GM19239 (cell line): ENCODE measurements around the gene CADM3.

Experiments
- DNase-seq: peaks from one replicate; pipeline ENCODE4 v3.0.0; 2011; ENCODE audit warnings: low spot score; ENCODE audit not compliant: insufficient read length
- FAIRE-seq: peaks from 2 replicates; lab custom pipeline; 2011; peaks lifted over from hg19 to GRCh38; lab: Jason Lieb, UNC

The CADM3 gene, protein sequence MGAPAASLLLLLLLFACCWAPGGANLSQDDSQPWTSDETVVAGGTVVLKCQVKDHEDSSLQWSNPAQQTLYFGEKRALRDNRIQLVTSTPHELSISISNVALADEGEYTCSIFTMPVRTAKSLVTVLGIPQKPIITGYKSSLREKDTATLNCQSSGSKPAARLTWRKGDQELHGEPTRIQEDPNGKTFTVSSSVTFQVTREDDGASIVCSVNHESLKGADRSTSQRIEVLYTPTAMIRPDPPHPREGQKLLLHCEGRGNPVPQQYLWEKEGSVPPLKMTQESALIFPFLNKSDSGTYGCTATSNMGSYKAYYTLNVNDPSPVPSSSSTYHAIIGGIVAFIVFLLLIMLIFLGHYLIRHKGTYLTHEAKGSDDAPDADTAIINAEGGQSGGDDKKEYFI

GRCh38 chr1:159171254-159171687, at the start of gene CADM3:
Gene CADM3, plus strand, starts transcription at chr1:159171615. Its CDS starts 151 bp downstream, at chr1:159171766.
- FAIRE-seq (no peak), DNase-seq (no peak)

DNA sequence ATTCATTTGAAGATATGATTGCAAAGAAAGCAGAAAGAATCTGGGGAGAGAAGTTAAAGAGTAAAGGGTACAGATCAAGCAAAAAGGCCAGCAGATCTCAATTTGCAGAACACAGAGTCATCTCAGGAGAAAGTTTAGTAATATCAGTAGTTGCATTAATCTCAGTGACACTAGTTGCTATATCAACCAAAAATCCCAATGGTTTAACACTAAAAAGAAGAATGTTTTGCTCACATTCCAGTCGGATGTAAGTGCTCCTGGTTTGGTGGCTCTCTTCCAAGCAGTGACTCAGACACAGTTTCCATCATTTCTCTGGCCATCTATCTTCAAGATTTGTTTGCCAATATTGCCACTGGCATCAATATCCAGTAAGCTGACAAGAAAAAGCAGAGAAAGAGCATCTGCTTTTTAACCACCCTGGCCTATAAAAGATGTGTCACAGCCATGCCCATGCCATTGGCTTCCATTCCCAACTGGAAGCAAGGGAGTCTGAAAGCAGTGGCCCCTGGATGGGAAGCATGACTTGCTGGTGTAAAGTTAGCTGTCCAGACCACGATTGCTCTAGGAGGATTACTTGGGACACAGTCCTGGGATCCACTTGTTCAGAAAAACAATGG, 49.3 kb upstream of the CADM3 start:
- peak; percentile 3 for DNase-seq
- peak; percentile 39 for FAIRE-seq

GRCh38 chr1:159123587-159123986, 47.8 kb upstream of the CADM3 start:
- DNase-seq: no peak
- no peak for FAIRE-seq

GRCh38 chr1:159132271-159132881, 39.0 kb upstream of the CADM3 start:
- DNase-seq (peak; percentile 32), FAIRE-seq (peak; percentile 68)

DNA sequence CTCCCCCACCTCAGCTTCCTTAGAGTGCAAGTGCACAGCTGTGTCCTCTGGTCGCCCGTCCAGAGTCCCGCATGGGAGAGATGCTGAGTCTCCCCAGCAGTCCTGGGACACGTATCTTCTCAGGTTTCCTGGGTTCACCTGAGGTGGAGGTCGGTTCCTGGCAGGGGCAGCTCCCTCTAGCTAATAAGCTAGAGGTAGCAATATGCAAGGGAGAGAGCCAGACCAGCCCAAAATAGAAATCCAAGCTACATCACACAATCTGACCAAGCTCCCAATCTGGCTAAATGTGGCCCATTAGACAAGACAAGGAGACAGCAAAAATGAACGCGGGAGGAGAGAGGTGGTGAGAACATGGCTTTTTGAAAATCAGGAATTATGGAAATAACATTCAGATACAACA, 30.9 kb upstream of the CADM3 start:
- DNase-seq (no peak), FAIRE-seq (no peak)

DNA sequence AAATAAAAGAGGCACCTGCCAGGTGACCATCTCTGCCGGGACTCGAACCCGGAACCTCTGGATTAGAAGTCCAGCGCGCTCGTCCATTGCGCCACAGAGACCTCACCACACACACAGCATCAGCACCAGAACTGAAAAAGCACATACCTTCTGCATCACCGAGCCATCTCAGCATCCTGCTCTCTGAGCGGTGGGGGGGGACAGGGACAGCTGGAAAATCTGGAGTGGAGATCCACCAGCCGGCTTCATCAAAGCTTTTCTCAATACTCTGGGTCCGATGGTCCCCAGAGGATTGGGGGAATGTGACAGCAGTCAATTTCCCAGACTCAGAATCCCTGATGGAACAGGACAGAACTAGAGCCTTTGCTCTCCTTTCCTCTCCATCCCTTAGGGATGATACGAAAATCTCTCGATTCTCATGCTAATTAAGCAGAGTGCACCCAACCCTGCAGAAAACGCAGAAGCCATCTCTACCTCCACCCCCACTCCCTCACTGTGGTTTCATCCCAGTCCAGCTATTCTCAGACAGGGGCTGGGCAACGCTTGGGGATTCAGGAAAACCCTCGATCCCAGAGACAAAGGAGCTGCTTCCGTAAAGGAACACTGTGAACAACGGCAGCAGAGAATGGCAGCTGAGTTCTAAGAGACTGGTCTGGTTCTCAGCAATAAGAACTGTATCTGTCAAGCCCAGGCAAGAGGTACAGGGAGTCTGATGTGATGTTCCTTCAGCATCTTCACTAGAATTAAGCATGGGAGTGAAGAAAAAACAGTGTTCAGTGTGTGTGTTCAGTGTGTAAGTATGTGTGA, 29.6 kb upstream of the CADM3 start:
- DNase-seq (no peak), FAIRE-seq (no peak)

GRCh38 chr1:159142391-159142663, 29.1 kb upstream of the CADM3 start:
- FAIRE-seq (no peak), DNase-seq (no peak)

DNA sequence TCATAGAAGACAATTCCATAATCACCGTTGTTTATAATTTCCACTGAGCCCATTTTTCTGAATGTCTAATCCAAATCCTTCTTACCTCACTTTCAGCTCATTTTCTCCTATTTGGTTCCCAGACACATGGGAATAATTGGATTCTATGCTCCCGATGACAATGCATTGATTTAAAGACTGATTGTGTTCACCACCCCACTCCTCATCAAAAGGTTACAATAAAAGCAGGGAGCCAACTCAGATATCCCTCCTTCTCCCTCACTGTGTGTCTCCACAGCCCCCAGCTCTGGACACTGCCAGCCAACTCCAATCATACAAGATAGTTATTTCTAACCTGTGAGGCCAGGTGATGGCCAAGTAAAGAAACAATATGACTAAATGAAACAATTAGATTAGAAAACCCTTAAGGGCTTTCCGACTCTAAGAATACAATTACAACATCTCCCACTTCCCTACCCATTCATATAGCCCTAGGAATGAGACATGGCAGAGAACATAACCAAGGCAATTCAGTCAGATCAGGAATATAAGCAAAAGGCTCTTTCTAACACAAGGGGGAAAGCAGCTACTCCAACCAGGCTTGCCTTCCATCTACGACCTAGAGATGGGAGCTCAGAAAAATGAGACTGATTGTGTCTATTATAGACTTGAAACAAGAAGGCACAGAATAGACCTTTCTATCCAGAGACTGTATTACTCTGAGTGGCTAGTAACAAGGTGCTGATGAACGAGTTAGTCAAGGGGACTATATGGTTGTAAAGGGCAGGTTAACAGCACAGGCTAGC, 28.5 kb upstream of the CADM3 start:
- DNase-seq (no peak), FAIRE-seq (no peak)

DNA sequence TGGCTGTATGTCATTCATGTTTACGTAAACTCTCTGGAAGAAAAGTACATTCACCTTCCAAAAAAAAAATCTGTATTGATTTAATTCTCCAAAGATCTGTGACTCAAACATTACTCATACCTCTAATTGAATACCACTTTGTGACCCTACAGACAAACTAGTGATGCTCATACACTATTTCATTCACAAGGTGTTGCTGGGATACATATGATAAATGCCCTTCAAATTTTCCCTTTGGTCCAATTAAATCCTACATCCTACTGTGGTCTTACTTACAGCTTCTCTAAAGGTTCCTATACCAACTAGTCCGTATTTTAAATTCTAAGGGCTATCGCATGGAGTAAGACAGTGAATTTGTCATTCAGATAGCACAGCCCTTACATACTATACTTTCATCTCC, 26.8 kb upstream of the CADM3 start:
- FAIRE-seq (no peak), DNase-seq (no peak)

- FAIRE-seq: no peak
- DNase-seq: no peak
Observed at GRCh38 chr1:159146980-159147379, 24.4 kb upstream of the CADM3 start.

DNA sequence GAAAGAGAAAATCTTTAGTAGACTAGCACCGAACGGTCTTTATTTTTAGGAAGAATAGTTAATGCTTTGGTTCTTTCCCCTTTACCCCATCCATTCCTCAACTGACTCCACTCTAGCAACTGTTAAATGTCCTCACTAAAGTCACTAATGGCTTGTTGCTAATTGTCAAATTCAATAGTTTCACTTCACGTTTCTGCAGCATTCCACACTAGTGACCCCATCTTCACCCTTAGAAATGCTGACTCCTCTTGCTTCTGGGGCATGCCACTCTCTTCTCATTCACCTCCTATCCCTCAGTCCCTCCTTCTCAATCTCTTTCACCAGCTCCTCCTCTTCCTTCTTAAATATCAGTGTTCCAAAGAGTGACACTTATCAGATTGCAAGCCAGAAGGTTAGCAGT, 19.4 kb upstream of the CADM3 start:
- no peak for FAIRE-seq

GRCh38 chr1:159161001-159161718, 10.3 kb upstream of the CADM3 start:
- DNase-seq: peak; percentile 57
- peak; percentile 96 for FAIRE-seq

More for the DNA sequence above, 19.4 kb upstream of the CADM3 start:
- DNase-seq: no peak

- FAIRE-seq (no peak), DNase-seq (no peak)
Observed at GRCh38 chr1:159161719-159162026, 9.7 kb upstream of the CADM3 start.

DNA sequence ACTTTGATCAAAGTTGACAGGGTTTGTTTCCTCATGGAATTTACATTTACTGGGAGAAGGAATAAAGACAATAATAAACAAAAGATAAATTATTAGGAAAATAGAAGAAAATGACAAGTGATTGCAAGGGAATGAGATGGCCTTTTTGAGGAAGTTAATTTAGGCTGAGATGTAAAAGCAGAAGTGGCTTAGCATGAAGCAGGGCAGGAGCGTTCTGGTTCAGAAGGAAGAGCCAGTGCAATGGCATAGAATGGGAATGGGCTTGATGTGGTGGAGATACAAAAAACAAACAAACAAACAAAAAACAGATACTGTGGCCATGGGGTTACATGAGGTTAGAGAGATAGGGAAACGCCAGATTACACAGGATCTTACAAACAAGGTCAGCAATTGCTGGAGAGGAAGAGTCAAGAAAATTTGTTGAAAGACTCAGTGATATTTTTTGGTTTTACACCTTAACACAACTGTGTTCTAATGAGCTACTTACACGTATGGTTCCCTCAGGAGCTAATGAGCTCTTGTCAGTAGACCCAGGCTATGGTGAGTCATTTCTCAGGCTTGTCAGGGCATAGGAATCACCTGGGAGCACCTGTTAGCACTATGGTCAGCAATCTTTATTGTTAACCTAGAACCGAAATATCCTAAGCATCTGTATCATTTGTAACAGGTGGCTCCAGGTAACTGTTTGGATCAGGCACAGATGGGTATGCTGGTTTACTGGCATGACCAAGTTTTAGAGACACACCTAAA, 8.7 kb upstream of the CADM3 start:
- no peak for FAIRE-seq
- no peak for DNase-seq

- no peak for DNase-seq
- FAIRE-seq: no peak
Observed at GRCh38 chr1:159163614-159164228, 7.7 kb upstream of the CADM3 start.

DNA sequence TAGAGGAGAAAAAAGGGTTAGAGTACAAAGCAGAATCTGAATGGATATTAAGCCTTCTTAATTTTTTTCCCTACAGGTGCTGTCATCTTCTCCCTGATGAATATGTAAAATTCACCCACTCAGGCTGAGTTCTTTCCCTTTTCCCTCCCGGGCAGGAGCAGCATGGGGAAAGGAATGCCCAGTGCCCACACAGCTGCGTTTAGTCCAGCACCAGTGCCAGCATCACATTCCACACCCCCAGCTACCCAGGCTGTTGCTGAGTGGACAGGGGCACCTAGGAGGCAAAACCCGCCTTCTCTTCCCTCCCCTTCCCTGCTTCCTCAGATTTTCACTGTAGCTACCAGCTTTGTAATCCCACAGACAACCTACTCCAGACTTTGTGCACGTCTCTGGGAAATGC, 3.4 kb upstream of the CADM3 start:
- FAIRE-seq (no peak), DNase-seq (no peak)

DNA sequence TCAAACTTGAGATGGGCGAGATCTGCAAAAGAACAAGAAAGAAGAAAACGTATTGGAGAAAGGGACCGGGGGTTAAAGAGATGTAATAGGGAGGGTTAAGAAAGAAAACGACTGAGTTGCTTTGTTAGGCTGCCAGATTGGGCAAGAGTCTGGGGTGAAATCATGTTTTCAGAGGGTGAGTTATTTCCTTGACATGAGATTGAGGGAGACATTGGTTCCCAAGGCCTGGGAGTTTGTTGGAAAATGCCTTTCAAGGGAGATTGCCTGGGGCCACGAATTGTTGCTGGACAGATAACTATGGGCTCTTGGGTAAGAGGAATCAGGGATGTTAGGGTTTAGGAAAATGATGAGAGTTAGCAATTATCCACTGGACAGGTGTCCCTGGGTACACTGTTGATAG, 776 bp upstream of the CADM3 start:
- DNase-seq: no peak
- FAIRE-seq: no peak

GRCh38 chr1:159171688-159172501, 480 bp downstream of the CADM3 start:
- no peak for DNase-seq
- no peak for FAIRE-seq
